Fibroblast of the aortic adventitia (primary cell): Measurements from ENCODE around the gene RAPGEFL1. TPM values are rescaled to one million over a fixed set of nuclear protein-coding genes. Genes with fewer than 3 reads are reported as not detected.
"Not testable (repeated sequence)": the region's sequence is repeated elsewhere in the genome, so short reads cannot be mapped to it uniquely, and the experiment has no call there.

Source experiments
- DNase-seq: peaks from one replicate; pipeline ENCODE4 v3.0.0-alpha.2; 2010; ENCODE audit warnings: low read depth
- H3K4me3 ChIP-seq: 2 replicates; pipeline ENCODE4 v1.5.1; 2011; ENCODE audit warnings: low read depth, mild to moderate bottlenecking, control low read depth, low read length, moderate library complexity
- total RNA-seq: library from RNA; depleted of rRNA; stranded (reverse); fragments of >200 nt; gene quantifications from 2 replicates; pipeline ENCODE4 v1.2.3, GENCODE V29; 2012; ENCODE audit warnings: low replicate concordance
- TF ChIP-seq, protein P1 (sequence below): IDR thresholded peaks from 2 replicates; pipeline ENCODE4 v1.5.1; 2011; ENCODE audit warnings: mild to moderate bottlenecking, low read length, control low read depth, inconsistent platforms; ENCODE audit not compliant: insufficient read depth

RAPGEFL1 gene
- total RNA-seq, 1 donor, result 2.1 TPM

DNA sequence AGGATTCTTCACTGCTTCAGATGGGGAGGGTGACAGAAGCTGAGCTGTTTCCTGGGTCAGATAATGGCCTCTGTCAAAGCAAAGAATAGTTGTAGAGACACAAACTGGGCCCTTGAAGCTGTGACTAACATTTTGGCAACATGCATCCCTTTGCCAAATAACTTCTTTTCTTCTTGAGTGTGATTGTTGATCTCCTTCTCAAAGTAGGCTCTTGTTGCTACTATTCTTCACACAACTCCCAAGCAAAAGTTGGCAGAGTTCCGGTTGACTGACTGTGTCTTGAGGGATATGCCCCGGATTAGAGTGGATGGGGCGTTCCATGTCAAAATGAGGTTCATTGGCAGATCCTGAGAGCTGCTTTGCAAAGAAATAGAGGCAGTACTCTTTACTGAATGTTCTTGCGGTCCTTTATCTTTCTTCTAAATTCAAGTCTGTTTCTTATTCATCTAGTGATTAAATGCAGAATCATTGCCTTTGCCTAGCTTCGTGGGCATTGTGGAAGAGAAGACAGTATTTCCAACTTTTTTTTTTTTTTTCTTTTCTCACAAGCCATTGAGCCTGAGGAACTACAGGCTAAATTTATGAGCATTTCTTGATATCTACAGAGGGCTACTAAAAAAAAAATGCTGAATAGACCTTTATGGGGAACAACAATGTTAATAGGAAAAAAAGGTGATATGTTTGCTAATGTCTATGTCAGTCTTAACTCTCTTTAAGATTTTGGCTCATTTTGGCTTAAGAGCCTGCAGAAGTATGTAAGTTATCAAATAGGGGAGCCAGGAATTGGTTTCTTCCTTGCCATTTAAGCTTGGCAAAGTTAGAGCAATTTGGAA is 47.7 kb downstream of the RAPGEFL1 start:
- H3K4me3 ChIP-seq, result no peak overlapping the region
- peak; percentile 92 for DNase-seq
- TF ChIP-seq, protein P1, sequence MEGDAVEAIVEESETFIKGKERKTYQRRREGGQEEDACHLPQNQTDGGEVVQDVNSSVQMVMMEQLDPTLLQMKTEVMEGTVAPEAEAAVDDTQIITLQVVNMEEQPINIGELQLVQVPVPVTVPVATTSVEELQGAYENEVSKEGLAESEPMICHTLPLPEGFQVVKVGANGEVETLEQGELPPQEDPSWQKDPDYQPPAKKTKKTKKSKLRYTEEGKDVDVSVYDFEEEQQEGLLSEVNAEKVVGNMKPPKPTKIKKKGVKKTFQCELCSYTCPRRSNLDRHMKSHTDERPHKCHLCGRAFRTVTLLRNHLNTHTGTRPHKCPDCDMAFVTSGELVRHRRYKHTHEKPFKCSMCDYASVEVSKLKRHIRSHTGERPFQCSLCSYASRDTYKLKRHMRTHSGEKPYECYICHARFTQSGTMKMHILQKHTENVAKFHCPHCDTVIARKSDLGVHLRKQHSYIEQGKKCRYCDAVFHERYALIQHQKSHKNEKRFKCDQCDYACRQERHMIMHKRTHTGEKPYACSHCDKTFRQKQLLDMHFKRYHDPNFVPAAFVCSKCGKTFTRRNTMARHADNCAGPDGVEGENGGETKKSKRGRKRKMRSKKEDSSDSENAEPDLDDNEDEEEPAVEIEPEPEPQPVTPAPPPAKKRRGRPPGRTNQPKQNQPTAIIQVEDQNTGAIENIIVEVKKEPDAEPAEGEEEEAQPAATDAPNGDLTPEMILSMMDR, result no peak

DNA sequence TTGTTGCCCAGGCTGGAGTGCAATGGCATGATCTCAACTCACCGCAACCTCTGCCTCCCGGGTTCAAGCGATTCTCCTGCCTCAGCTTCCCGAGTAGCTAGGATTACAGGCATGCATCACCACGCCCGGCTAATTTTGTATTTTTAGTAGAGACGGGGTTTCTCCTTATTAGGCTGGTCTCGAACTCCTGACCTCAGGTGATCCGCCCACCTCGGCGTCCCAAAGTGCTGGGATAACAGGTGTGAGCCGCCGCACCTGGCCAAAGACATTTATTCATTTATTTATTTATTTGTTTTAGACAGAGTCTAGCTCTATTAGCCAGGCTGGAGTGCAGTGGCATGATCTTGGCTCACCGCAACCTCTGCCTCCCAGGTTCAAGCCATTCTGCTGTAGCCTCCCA is 51.9 kb downstream of the RAPGEFL1 start:
- not testable (repeated sequence) for DNase-seq, H3K4me3 ChIP-seq

DNA sequence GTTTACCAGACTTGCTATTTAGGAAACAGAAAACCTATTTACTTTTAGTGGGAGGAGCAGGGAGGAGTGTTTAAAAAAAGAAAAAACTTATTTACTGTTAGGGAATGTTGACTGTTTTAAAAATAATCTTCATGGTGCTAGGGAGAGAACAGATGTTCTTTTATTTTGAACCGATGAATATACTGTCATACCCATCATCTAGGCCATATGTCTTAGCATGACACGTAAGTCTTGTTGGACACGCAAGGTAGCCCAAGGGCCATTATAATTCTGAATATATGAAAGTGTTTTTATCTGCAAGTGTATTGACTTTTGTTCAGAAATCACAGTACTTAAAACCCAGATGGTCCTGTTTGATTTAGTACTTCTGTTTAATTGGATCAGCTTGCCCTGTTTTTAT is 53.4 kb downstream of the RAPGEFL1 start:
- TF ChIP-seq, protein P1, result no peak
- no peak overlapping the region for H3K4me3 ChIP-seq
- no peak for DNase-seq

DNA sequence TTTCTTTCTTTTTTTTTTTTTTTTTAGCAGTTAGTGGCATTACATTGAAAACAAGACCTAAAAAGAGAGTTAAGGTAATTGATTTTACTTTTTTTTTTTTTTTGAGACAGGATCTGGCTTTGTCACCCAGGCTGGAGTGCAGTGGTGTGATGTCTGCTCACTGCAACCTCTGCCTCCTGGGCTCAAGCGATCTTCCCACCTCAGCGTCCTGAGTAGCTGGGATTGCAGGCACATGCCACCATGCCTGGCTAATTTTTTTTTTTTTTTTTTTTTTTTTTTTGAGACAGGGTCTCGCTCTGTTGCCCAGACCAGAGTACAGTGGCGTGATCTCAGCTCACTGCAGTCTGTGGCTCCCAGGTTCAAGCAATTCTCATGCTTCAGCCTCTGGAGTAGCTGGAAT is 54.7 kb downstream of the RAPGEFL1 start:
- not testable (repeated sequence) for DNase-seq, H3K4me3 ChIP-seq

- no peak overlapping the region for H3K4me3 ChIP-seq
- TF ChIP-seq, protein P1, result no peak
- peak; percentile 19 for DNase-seq
Observed at GRCh38 chr17:40241252-40241834, 64.1 kb downstream of the RAPGEFL1 start.

- TF ChIP-seq, protein P1, result no peak
- no peak for DNase-seq
- H3K4me3 ChIP-seq, result no peak overlapping the region
Observed at GRCh38 chr17:40242774-40243173, 65.5 kb downstream of the RAPGEFL1 start.

DNA sequence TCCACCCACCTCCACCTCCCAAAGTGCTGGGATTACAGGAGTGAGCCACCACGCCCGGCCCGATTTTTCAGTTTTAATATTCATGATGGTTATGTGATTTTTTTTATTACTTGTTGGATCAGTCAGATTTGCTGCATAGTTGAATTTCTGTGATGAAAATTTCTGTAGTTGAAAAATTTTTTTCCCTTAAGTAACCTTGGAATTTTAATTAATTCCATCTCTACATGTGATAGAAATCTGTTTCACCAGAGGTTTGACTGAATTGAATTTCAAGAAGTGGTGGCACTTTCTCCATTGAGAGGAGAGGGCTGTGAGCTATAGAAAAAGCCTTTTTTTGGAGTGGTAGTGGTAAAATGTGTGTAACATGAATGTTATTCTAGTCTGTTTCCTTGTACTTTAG is 66.5 kb downstream of the RAPGEFL1 start:
- TF ChIP-seq, protein P1, result no peak
- DNase-seq, result peak; percentile 11

DNA sequence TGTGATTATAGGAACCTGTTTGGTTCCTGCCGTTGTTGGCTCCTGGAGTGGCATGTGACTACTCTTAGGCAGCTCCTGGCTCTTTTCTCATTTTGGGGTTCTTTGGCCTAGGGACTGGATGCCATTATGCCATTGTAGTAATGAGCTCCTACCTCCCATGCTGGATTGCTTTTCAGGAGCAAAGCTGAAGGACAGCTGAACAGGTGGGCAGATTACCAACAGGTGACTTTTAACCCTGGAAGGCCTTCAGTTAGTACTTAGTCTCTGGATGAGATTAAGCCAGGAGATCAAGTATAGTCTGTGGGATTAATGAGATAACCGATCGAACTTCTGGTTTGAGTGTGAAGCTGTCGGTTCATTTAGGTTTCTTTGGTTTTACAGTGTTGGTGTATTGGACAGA is 67.0 kb downstream of the RAPGEFL1 start:
- DNase-seq, result no peak
- TF ChIP-seq, protein P1, result no peak

More for the DNA sequence above, 66.5 kb downstream of the RAPGEFL1 start:
- no peak overlapping the region for H3K4me3 ChIP-seq

More for the DNA sequence above, 67.0 kb downstream of the RAPGEFL1 start:
- no peak overlapping the region for H3K4me3 ChIP-seq
